C1 segment of cervical spinal cord (tissue), 14 donors: ENCODE results near the gene KIF18B.

Experiments
- DNase-seq, 14 donors: peaks; one replicate each; lab custom pipeline; 2025; lab: John Stamatoyannopoulos, UW

The KIF18B gene

GRCh38 chr17:44947461-44948314 is at the start of gene KIF18B:
Gene KIF18B (minus strand): TSS chr17:44947773. CDS start chr17:44936344, 11,429 bp downstream.
- peak in 13 of 14 donors; percentile 9 to 83 (median 72) for DNase-seq

GRCh38 chr17:44996304-44996703 is 48.7 kb upstream of the KIF18B start:
- DNase-seq = no peak

DNA sequence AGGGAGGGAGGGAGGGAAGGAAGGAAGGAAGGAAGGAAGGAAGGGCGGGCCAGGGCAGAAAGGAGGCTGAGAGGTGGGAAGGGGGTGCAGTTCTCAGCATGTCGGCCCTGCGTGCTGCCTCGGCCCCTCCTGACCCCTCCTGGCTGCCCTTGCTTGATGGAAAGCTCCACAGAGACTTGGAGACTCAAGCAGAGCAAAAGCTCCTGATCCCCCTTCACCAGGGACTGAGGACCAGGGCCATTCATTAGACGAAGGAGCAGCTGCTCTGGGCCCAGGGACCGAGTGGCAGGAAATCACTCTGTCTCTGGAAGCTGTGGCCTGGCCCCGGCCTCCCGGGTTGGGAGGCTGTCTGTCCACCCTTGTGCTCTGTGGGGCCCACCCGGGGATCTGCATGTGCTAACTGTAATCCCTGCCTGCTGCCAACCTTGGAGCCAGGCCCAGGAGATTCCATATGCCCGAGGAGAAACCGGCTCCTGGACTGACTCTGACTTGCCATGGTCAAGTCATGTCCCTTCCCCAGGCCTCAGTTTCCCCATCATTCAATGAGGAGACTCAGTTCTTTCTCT is 47.9 kb upstream of the KIF18B start:
- DNase-seq = no peak

DNA sequence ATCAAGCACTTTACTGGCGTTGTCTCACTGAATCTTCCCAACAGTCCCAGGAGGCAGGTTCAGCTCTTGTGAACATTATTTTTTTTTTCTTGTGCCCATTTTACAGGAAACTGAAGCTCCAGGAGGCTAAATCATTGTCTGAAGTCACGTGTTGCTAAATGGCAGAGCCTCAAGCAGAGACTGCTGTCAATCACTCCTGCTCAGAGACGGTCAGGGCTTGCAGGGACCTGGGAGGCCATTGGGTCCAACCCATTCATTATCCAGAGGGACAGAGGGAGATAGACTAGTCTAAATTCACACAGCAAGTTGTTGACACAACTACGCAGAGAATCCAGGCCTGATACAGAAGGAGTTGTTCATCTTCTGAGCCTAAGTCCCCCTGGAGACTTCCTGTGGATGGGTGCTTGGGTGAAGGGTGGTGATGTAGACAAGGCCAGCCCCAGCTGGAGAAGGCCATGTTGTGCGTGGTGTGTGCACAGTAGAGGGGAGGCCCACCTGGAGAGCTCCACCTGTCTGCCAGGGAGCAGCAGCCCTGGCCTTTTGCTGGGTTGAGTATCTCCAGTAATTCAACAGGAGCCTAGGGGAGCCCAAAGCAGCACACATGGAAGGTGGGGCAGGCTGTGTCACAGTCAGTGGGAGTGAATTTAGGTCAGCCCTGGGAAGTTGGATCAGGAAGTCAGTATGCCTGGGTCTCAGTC is 44.8 kb upstream of the KIF18B start:
- no peak for DNase-seq

GRCh38 chr17:44990994-44991393 is 43.4 kb upstream of the KIF18B start:
- DNase-seq = no peak

DNA sequence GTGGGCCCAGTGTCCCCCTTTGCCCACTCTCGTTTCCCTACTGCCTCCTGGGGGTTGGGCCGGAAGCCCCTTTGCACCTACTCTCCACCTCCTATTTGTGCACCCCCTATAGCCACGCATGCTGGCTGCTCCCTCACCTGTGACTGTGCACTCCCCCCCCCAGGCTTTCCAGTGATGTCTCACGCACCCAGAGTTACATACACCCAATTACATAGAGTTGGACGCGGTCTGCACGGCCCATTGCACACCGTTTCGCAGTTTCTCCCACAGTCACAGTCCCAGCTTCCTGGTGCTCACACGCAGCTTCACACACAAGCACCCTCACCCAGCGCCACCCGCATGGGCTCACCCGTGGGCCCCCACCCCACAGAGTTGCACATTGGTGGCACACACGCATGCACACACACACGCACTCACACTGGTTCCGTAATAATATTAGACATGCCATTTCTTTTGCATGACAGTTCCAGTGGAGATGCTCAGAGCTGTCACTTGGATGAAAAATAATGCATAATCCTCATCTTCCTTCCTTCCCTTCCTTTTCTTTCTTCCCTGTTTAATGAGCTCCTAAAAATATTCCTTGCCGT is 42.1 kb upstream of the KIF18B start:
- no peak for DNase-seq

DNA sequence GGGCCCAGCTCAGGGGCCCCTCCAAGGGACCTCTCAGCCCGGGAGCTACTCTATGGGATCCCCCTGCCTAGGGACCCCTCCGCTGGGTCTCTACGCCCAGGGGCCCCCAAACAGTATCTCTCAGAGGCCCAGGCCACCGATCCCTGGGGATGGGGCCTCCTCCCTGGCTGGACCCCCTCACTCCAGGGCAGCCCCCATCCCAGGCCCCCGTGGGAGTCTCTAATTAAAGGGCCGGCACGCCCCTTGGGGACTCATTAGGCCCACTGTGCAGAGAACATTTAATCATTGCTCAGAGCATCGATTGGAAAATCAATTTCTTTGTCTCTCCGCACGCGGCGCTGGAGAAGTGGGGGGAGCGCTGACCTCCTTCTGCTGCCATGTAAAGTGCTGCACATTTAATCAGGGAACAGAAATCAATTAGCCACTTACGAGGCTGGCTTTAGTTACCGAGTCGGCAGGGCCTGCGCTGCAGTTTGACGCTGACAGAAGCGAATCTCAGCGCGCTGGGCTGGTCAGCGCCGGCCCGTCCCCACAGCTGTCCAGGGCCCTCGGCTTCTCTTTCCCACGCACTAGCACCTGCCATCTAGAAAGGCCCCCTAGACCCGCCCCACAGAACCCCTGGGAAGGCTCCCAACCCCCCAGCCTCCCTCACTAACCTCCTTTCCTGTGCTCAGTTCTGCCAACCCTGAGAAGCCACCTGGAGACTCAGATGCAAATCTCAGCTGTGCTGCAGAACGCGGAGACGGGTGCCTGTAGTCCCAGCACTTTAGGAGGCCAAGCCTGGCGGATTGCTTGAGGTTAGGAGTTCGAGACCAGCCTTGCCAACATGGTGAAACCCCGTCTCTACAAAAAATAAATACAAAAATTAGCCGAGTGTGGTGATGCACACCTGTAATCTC is 40.7 kb upstream of the KIF18B start:
- no peak for DNase-seq

DNA sequence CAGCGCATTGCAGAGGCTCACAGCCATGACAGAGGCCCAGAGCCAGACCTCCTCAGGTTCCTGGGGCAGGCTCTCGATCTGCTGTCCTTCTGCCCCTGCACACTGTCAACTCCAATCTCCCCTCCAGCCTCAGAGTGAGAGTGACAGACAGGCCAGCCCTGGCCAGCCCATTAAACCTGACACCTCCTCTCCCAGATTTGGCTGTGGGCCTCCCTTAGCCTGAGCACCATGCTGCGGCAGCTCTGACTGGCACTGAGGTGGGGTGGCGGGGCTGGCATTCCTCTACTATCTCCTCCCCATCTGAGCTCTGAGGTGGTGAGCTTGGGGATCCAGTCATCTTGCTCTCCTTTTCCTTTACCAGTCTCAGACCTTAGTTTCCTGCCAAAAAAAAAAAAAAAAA is 36.0 kb upstream of the KIF18B start:
- no peak for DNase-seq

- no peak for DNase-seq
These were observed 34.6 kb upstream of the KIF18B start for GRCh38 chr17:44982113-44982702.

DNA sequence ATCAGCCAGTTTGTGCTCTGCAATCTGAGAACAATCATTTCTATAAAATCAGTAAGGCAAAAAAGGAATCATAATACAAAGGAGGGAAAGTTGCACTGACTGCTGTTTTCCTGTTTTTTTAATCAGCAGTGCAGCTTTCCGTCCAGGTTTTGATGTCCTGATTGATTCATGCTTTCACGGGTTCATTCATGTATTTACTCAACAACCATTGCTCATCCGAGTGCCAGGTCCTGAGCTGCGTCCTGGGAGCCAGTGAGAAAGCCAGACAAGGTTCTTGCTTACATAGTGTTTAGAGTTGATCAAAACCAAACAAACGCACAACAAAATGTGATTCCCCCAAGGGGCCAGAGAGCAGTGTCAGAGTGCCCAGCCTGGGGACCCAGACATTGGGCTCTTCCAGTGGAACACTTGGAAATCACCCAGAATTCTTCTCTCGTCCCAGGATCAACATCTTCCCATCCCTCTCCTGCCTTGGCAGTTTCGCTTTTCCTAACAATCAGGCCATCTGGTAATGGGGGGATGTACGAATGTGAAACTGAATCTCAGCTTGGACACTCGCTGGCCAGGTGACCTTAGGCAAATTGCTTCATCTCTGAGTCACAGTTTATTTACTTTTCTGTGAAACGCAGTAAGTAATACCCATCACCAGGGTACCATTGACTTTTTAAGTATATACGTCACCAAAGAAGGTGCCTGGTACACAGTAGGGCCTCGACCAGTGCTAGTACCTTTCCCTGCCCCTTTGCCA is 33.8 kb upstream of the KIF18B start:
- no peak for DNase-seq

DNA sequence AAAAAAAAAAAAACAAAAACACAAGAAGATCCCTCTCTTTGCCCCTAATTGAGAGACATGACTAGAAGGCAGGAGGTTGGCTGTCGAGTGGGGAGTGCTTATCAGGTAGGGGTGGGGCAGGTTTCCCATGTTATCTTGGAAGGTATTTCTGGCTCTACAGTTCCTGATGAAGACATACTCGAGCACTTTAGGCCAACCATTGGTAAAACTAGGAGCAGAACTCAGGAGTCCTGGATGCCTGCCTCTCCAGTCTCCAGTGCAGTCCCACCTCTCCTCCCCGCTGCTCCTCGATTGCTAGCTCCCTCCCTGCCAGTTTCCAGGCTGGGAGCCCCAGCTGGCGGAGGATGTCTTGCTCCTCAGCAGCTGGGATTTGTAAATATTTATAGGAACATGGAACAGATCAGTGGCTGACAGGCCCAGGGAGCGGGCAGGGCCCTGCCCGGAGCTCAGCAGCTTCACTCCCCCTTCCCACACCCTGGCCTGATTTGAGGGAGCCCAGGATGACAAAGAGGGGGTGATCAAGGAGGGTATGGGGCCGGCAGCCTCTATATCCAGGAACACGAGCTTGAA is 31.9 kb upstream of the KIF18B start:
- no peak for DNase-seq

- DNase-seq = no peak
These were observed 31.2 kb upstream of the KIF18B start for GRCh38 chr17:44978807-44979206.

DNA sequence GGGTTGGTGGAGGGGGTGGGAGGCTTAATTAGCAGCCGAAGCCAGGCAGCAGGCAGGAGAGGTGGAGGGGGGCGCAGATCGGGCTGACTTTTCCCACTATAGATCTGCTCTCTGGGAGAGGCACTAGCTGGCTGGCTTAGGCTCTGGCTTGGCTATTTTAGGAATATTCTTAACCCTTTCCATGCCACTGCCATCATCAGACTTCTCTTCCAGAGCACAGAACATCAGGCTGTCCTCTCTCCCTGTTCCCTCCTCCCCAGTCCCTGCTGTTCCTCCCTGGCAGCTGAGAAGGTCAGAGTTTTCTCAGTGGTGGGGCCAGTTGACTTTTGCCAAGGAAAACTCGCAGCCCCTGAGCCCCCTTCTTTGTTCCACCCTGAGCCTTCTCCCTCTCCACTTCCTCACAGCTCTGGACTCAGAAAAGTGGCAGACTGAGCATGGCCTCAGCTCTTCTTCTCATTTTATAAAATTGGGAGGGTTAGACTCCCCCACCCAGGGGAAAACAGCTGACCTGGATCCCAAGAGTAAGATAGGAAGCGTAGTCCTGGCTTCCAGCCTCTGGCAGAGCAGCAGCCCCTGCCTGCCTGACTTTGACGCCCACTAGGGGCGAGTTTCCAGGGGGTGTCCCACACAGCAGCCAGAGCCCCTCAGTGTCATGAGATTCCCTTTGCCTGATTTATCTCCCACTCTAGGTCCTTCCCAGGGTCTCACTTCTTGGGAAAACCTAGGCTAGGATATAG is 30.4 kb upstream of the KIF18B start:
- DNase-seq = no peak

DNA sequence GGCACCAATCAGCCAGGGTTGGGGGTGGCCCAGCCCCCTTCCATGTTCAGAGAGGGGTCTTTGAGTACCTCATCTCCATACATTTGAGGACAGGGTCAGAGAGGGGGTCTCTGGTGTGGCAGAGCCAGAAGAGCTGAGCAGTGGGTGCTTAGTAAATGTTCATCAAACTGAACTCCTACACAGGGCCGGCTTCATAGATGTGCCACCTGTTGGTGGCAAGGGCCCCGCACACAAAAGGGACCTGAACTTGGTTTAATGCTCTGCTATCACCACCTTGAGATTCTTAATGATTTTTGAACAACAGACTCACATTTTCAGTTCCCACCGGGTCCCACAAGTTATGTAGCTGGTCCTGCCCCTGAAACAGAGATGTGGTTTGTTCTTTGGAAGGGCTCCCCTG is 29.5 kb upstream of the KIF18B start:
- DNase-seq = no peak

DNA sequence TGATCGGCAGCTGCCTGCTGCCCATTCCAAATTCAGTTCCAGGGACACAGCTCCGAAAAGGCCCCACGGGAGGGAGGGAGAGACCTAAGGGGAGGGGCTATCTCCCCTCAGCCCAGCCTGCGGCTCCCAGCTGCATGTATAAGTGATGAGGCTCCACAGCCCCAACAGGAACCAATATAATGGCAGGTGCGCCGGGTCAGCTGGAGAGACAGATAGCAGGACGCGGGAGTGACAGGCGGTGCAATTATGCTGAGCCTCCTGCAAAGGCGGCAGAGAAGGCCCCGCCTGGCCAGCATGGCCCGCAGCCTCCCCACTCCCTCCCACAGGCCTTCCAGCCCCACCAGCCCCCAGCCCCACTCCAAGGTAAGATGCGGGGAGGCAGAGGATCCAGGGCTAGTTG is 28.6 kb upstream of the KIF18B start:
- DNase-seq = no peak

DNA sequence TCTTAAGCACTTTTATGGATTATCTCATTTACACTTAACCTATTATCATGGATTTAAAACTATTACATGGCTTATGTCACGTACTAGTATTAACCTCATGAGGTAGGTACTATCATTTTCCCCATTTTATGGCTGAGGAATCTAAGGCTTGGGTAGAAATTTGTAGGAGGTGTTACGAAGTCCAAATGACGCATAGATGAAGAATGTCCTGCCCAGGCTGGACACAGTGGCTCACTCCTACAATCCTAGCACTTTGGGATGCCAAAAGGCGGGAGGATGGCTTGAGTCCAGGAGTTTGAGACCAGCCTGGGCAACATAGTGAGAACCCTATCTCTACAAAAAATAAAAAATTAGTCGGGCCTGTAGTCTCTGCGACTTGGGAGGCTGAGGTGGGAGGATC is 25.4 kb upstream of the KIF18B start:
- no peak for DNase-seq

DNA sequence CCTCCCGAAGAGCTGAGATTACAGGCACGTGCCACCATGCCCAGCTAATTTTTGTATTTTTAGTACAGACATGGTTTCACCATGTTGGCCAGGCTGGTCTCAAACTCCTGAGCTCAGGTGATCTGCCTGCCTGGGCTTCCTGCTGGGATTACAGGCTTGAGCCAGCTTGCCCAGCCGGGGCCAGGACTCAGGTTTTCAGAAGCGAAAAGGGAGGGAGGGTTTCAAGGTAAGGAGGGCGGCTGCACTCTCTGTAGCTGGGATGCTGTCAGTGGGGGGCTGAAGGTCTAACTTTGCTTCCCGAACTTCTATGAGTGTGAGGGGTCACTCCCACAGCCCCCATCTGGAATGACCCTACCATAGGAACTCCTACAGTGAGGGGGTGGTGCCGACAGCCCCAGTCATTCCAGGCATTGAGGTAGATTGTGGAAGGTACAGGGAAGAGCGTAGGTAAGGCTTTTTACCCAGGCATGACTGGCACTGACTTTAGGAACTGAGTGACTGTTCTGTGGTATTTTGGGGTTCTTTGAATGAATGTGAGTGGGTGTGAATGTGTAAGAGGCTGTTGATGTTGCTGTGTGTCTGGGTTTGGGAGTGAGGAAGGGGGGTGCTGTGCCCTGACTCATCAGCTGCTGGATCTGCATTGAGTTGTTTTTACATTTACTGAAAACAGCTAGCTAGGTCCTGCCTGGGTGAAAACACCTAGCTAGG is 24.4 kb upstream of the KIF18B start:
- DNase-seq = no peak

DNA sequence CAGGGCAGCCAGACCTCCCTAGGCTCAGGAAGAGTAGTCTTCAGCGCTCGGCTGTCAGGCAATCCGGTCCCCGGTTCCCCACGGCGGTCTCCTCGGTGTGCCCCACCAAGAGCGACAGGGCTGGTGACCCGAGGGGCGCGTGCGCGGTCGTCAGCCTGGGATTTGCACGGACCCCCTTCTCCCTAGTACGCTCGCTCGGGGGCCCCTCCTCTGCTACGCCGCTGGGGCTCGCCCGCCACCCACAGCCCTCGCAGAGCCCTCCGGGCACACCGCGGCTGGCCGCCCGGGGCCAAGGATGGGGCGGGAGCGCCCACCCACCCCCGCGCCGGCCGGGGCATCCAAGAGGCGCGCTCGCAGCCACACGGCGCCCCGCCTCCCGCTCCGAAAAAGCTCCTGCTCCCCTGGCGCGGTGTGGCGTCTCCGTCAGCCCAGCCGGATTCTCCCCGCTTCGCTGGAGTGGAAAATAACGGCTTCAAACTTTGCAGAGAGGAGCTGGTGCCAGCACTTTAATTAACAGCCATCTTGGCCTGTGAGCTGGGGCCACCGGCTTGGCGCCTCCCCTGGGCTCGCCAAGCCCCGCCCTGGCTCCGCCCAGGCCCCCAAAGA is 22.7 kb upstream of the KIF18B start:
- peak in 7 of 14 donors; percentile 14 to 49 (median 28) for DNase-seq
